NB4 (cell line): ENCODE data around the gene INPP5A.

Source experiments
- CTCF ChIP-seq: IDR thresholded peaks from one replicate; pipeline ENCODE4 v1.5.1; 2012; ENCODE audit warnings: low read depth, low read length
- MYC ChIP-seq: IDR thresholded peaks from 2 replicates; pipeline ENCODE4 v1.6.1; 2011; ENCODE audit warnings: low read depth, low read length
- POLR2A ChIP-seq: IDR thresholded peaks from 2 replicates; pipeline ENCODE4 v1.6.1; 2011; ENCODE audit warnings: mild to moderate bottlenecking; ENCODE audit not compliant: insufficient read length; ENCODE audit errors: extremely low read depth

- TF ChIP-seq POLR2A, result no peak
- TF ChIP-seq CTCF, result no peak
- TF ChIP-seq MYC, result no peak
These were observed 226.5 kb downstream of the INPP5A start for GRCh38 chr10:132764108-132764507.
